Cardiac septum (tissue), 1 donor: ENCODE measurements around the gene KCNMA1. TPM values are rescaled to one million over a fixed set of nuclear protein-coding genes. Genes with fewer than 3 reads are reported as not detected.

Source experiments
- DNase-seq: peaks from one replicate; pipeline ENCODE4 v3.0.0-alpha.2; 2020; ENCODE audit warnings: low spot score
- intact Hi-C: fragments of 100-400 bp; cut with DNase I; formaldehyde crosslinking; loops from one replicate; pipeline ENCODE4 v1.14.0; 2022
- total RNA-seq: library from RNA; stranded (reverse); fragmentation: NEBNext Ultra II Directional; extraction: Animal tissue kit (Norgen Biotek cat#: 25700); gene quantifications from one replicate; pipeline ENCODE4 v1.2.1, GENCODE V29; 2021
- donor health status: DM: no; HTN: no; CAD: no.

KCNMA1 gene
- total RNA-seq, 1 donor from 2014 or later: 2.0 TPM

GRCh38 chr10:77286531-77287508 lies 350.8 kb downstream of the KCNMA1 start:
- DNase-seq: no peak

DNA sequence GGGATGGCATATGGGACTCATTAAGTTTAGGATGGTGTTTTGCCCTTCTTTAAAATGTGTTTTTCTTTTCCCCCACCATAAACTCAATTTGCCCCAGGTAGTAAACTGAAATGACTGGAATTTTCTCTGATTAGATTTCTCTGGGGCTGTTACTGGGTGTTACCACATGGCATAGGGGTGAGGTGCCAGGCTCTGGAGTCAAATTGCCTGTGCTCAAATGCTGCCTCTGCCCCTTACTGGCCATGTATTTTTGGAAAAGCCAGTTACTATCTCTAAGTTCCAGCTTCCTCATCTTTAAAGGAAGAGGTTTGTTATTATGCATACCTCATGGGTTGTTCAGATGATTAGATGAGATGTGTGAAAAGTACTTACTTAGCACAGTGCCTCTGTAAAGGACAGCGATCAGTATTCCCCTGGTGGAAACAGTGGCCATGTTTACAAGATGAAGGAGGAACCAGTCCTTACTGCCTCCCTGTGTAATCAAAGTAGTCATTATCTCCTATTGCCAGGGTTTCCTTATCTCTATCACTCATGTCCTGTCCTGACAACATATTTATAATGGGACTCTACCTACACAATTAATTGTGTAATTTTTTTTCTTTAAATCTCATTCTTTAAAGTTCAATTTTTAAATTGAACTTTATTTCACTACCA lies 352.0 kb downstream of the KCNMA1 start:
- intact Hi-C loops: no loop called here
- no peak for DNase-seq

More at GRCh38 chr10:77286531-77287508, 350.8 kb downstream of the KCNMA1 start:
- intact Hi-C loops: no loop called here

- DNase-seq: no peak
- intact Hi-C loops: no loop called here
Measured at GRCh38 chr10:77284797-77285196, 352.8 kb downstream of the KCNMA1 start.

DNA sequence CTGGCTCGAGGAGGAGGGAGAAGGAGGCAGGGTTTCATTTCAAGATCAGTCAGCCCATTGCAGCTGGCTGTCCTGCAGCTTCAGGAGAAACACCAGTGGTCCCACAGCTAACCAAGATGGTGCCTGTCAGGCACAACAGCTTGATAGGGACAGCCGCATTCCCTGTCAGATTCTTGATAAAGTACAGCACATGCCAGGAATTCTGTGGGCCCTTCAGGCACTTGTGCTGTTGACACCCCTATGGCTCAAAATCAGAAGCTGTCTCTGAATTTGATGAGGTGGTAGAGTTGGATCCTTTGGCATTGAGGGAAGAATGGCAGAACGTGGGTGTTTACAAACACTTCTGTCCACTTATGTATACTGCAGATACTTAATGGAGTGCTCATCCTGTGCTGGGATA lies 354.3 kb downstream of the KCNMA1 start:
- DNase-seq: no peak
- intact Hi-C loops: no loop called here

GRCh38 chr10:77282163-77282562 lies 355.4 kb downstream of the KCNMA1 start:
- no peak for DNase-seq
- intact Hi-C loops: no loop called here

DNA sequence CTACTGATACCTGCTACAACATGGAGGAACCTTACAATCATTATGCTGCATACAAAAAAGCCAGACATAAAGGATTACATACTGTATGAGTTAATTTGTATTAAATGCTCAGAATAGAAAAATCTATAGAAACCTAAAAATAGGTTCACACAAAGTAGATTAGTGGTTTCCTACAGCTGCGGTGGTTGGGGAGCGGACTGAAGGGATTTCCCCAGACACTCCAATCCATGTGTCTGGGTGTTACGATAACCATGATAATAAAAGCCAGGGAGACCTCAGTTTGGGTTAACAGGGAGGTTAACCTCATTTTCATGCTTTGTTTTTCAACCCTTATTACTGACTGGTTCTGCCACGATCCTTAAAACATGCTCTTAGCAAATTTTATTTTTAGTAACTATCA lies 355.9 kb downstream of the KCNMA1 start:
- intact Hi-C loops: no loop called here
- no peak for DNase-seq

DNA sequence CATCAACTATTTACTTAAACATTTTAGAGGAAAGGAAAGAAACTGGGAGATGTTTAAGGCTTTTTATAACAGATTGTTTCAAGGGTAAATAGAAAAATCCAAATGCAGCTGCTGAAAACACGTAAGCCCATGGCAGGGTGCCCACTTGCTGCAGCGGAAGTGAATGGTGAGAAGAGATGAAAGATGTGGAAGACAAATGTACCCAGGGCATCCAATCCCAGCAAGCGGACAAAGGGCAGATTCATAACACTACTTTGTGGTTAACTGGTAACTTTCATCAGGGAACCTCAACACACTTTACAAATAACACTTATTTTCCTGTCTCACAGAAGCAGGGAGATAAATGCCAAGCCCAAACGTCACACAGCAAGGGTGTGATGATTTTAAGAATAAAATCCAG lies 358.4 kb downstream of the KCNMA1 start:
- intact Hi-C loops: no loop called here
- no peak for DNase-seq

DNA sequence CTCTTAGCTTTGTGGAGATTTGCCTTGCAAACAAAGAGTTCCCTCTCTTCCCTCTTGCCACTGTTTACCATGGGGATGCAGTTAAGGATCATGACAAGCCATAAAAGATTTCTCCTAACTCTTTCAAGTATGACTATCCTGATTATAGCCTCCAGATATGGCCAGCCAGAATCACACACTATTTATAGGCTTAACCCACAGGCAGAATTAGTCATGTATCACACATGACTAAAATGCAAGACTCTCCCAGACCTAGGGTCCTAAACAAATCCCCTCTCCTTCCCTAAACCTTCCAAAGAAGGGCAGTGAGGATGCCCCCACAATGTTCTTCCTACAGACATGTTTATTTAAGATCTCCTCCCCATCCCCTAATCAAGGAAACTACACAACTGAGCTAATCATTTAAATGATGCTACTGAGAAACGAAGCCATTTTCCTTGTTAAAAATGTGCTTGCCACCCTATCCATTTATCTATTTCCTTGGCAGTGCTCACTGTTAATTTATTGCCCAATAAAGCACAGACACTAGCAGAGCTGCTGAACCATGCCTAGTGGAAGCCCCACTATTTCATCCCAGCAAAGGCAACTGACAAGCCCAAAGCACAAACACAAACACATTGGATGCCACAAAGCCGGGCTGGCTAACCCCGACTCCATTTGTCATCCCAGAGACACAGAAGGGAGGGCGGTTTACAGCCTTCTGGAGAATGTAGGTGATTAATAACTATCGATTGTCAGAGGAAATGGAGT lies 363.4 kb downstream of the KCNMA1 start:
- intact Hi-C loops: no loop called here
- DNase-seq: no peak

GRCh38 chr10:77269163-77269562 lies 368.4 kb downstream of the KCNMA1 start:
- DNase-seq: no peak
- intact Hi-C loops: no loop called here

GRCh38 chr10:77268721-77269120 lies 368.9 kb downstream of the KCNMA1 start:
- intact Hi-C loops: no loop called here
- no peak for DNase-seq

DNA sequence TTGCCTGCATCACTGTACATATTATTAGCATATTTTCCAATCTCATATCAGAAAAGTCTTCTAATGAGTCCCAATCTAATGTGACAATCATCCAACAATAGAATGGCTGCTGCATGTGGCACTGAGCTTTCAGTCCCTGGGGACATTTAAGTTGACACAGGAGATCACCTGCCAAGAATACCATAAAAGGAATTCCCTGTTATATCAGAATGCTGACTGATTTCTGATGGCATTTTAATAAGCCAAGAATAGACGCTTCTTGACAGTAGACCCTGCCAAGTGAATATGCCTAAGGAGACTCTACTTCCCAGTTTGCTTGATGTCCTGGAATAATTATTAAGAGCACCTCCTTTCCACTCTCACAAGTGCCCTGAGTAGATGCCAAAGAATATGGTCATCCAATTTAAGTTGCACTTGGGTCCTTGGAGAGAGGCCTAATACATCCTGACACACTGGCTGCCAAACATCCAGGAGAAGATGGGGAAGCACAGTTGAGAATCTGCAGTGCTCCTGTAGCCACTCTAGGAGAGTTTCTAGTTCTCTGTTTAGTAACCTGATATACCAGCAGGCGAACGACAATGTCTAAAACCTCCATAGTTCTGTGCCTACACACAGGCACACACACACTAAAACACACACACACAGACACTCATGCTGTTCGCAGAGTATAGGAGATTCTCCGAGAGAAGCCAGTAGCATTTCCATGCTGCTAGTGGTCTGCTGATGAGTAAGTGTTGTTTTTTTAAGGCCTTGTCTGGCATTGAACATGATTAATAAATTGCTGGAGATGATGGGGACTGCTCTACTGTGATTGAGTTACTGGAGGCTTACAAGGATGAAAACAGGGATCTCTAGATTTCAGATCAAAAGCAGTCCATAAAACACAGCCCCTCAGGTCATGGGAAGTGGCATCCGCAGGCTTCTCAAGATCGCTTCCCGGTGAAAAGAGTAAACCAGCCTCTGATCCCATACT lies 369.6 kb downstream of the KCNMA1 start:
- DNase-seq: no peak
- intact Hi-C loops: no loop called here

DNA sequence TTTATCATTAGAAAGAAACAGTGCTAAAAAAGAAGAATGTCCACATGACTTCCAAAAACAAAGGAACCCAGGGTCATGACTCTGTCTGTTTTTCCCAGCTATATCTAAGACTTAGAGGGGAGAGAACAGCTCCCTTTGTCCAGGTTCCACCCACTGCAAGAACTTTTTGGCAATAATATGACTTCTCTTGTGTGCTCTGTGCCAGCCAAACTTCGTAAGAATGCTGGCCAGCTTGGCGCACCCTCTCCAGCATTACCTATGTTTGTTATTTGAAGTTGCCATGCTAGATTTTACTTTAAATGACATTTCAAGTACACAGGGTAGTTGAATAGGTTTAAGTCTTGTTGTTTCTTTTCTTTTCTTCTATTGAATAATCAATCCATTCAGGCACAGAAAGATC lies 371.4 kb downstream of the KCNMA1 start:
- intact Hi-C loops: no loop called here
- no peak for DNase-seq

- no peak for DNase-seq
- intact Hi-C loops: no loop called here
Measured at GRCh38 chr10:77264527-77264926, 373.1 kb downstream of the KCNMA1 start.

- DNase-seq: no peak
- intact Hi-C loops: no loop called here
Measured at GRCh38 chr10:77264107-77264506, 373.5 kb downstream of the KCNMA1 start.

GRCh38 chr10:77263700-77264099 lies 373.9 kb downstream of the KCNMA1 start:
- DNase-seq: no peak
- intact Hi-C loops: no loop called here

GRCh38 chr10:77261146-77261545 lies 376.5 kb downstream of the KCNMA1 start:
- intact Hi-C loops: no loop called here

GRCh38 chr10:77259171-77259874 lies 378.3 kb downstream of the KCNMA1 start:
- DNase-seq: no peak
- intact Hi-C loops: no loop called here

More at GRCh38 chr10:77261146-77261545, 376.5 kb downstream of the KCNMA1 start:
- DNase-seq: no peak

DNA sequence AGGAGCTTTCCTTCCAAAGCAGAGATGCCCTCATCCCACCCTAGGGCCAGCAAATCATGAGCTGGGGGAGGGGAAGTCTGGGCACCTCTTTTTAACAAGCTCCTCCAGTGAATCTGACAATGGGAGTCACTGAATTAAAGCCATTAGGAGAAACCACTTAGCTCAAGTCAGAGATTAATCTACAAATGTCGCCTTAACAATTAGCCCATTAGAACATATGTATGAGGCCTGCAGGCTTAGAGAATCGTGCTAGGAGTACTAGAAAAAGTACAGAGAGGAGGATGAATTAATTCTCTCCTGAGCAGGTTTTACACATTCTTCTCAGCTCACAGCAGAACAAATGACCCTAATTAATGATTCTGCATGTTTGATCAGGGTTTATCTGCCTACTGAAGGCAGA lies 381.3 kb downstream of the KCNMA1 start:
- DNase-seq: no peak
- intact Hi-C loops: no loop called here
